NB4 (cell line): ENCODE measurements around the gene MAGEB6B.
"Not testable (repeated sequence)": the region's sequence is repeated elsewhere in the genome, so short reads cannot be mapped to it uniquely, and the experiment has no call there.

ENCODE experiments used
- DNase-seq: peaks from one replicate; pipeline ENCODE4 v3.0.0; 2010; ENCODE audit warnings: low read depth
- H3K4me3 ChIP-seq: one replicate; pipeline ENCODE4 v1.5.1; 2011; ENCODE audit warnings: mild to moderate bottlenecking, low read depth, low read length, moderate library complexity
- CTCF ChIP-seq: IDR thresholded peaks from one replicate; pipeline ENCODE4 v1.5.1; 2012; ENCODE audit warnings: low read depth, low read length
- MAX ChIP-seq: IDR thresholded peaks from 2 replicates; pipeline ENCODE4 v1.6.1; 2011; ENCODE audit warnings: low read depth, low read length
- MYC ChIP-seq: IDR thresholded peaks from 2 replicates; pipeline ENCODE4 v1.6.1; 2011; ENCODE audit warnings: low read depth, low read length
- POLR2A ChIP-seq: IDR thresholded peaks from 2 replicates; pipeline ENCODE4 v1.6.1; 2011; ENCODE audit warnings: mild to moderate bottlenecking; ENCODE audit not compliant: insufficient read length; ENCODE audit errors: extremely low read depth

MAGEB6B gene

GRCh38 chrX:26160301-26160700 is at the start of gene MAGEB6B:
MAGEB6B (plus strand) TSS chrX:26160601; CDS start chrX:26160601, 0 bp downstream.
- TF ChIP-seq MAX (no peak), MYC (no peak), POLR2A (no peak), CTCF (no peak)
- no peak within 1 kb of the TSS for H3K4me3 ChIP-seq
- no peak for DNase-seq

GRCh38 chrX:26138274-26138673 is 22.1 kb upstream of the MAGEB6B start, which contains the start of gene MAGEB18:
MAGEB18 (plus strand) TSS chrX:26138343; CDS start chrX:26138986, 643 bp downstream.
- TF ChIP-seq MYC (no peak), CTCF (no peak), POLR2A (no peak), MAX (no peak)

GRCh38 chrX:26146024-26146423 is 14.4 kb upstream of the MAGEB6B start:
- H3K4me3 ChIP-seq: no peak overlapping the region
- no peak for DNase-seq
- TF ChIP-seq CTCF (no peak), MAX (no peak), POLR2A (no peak), MYC (no peak)

More at GRCh38 chrX:26138274-26138673, 22.1 kb upstream of the MAGEB6B start, which contains the start of gene MAGEB18:
- H3K4me3 ChIP-seq: no peak within 1 kb of the TSS
- DNase-seq: no peak

- no peak for DNase-seq
- no peak within 1 kb of the TSS for H3K4me3 ChIP-seq
- TF ChIP-seq POLR2A (no peak), MYC (no peak), MAX (no peak), CTCF (no peak)
Measured at GRCh38 chrX:26192204-26192603, 31.8 kb downstream of the MAGEB6B start, which contains the start of gene MAGEB6. MAGEB6 (plus strand) TSS chrX:26192440; CDS start chrX:26193847, 1,407 bp downstream.

GRCh38 chrX:26203561-26203960 is 43.2 kb downstream of the MAGEB6B start:
- no peak for TF ChIP-seq CTCF
- TF ChIP-seq MAX: no peak
- TF ChIP-seq POLR2A: no peak
- no peak for TF ChIP-seq MYC

GRCh38 chrX:26204717-26205116 is 44.3 kb downstream of the MAGEB6B start:
- DNase-seq, H3K4me3 ChIP-seq: not testable (repeated sequence)

More at GRCh38 chrX:26203561-26203960, 43.2 kb downstream of the MAGEB6B start:
- H3K4me3 ChIP-seq: no peak overlapping the region
- no peak for DNase-seq
